Measurements from ENCODE around the gene GIPC3.

Gene GIPC3

GRCh38 chr19:3595521-3596061 is 10.3 kb downstream of the GIPC3 start:
- no peak overlapping the region for H3K27ac ChIP-seq (ENCODE audit: poor library complexity, severe bottlenecking)
- no peaks in the 10 kb centered on the region for H3K4me1 ChIP-seq (ENCODE audit: insufficient read depth, poor library complexity, severe bottlenecking)
- TF ChIP-seq CTCF (IDR thresholded peaks at IDR 0.05; ENCODE audit: poor library complexity, severe bottlenecking), result no peak
- no peaks in the 10 kb centered on the region for H3K36me3 ChIP-seq (ENCODE audit: low read depth)
- ATAC-seq (ENCODE audit: low read depth), result no peak
- no peaks in the 10 kb centered on the region for H3K9me3 ChIP-seq (ENCODE audit: severe bottlenecking)
- H3K4me3 ChIP-seq (ENCODE audit: severe bottlenecking), result no peak overlapping the region
- no peaks in the 10 kb centered on the region for H3K27me3 ChIP-seq (ENCODE audit: insufficient read depth, poor library complexity, severe bottlenecking)
- DNase-seq (ENCODE audit: low spot score), result no peak

GRCh38 chr19:3599776-3600187 is 14.5 kb downstream of the GIPC3 start:
- no peaks in the 10 kb centered on the region for H3K36me3 ChIP-seq (ENCODE audit: low read depth)
- ATAC-seq (ENCODE audit: low read depth) (no peak), DNase-seq (ENCODE audit: low spot score) (no peak)
- H3K27ac ChIP-seq (ENCODE audit: poor library complexity, severe bottlenecking), result no peak overlapping the region
- no peaks in the 10 kb centered on the region for H3K4me1 ChIP-seq (ENCODE audit: insufficient read depth, poor library complexity, severe bottlenecking)
- no peaks in the 10 kb centered on the region for H3K9me3 ChIP-seq (ENCODE audit: severe bottlenecking)
- H3K4me3 ChIP-seq (ENCODE audit: severe bottlenecking), result no peak overlapping the region
- H3K27me3 ChIP-seq (ENCODE audit: insufficient read depth, poor library complexity, severe bottlenecking), result no peaks in the 10 kb centered on the region
- no peak for TF ChIP-seq CTCF (IDR thresholded peaks at IDR 0.05; ENCODE audit: poor library complexity, severe bottlenecking)

- no peaks in the 10 kb centered on the region for H3K9me3 ChIP-seq (ENCODE audit: severe bottlenecking)
- DNase-seq (ENCODE audit: low spot score), result no peak
- H3K4me3 ChIP-seq (ENCODE audit: severe bottlenecking), result no peak overlapping the region
- no peak for ATAC-seq (ENCODE audit: low read depth)
- H3K4me1 ChIP-seq (ENCODE audit: insufficient read depth, poor library complexity, severe bottlenecking), result no peaks in the 10 kb centered on the region
- H3K27me3 ChIP-seq (ENCODE audit: insufficient read depth, poor library complexity, severe bottlenecking), result no peaks in the 10 kb centered on the region
- no peak for TF ChIP-seq CTCF (IDR thresholded peaks at IDR 0.05; ENCODE audit: poor library complexity, severe bottlenecking)
- H3K36me3 ChIP-seq (ENCODE audit: low read depth), result no peaks in the 10 kb centered on the region
- H3K27ac ChIP-seq (ENCODE audit: poor library complexity, severe bottlenecking), result no peak overlapping the region
Measured at GRCh38 chr19:3601021-3601420, 15.7 kb downstream of the GIPC3 start.

GRCh38 chr19:3603121-3603811 is 18.0 kb downstream of the GIPC3 start:
- H3K4me3 ChIP-seq (ENCODE audit: severe bottlenecking), result no peak overlapping the region

More at GRCh38 chr19:3603121-3603811, 18.0 kb downstream of the GIPC3 start:
- Histone ChIP-seq H3K27ac (ENCODE audit: poor library complexity, severe bottlenecking) (no peak overlapping the region), H3K27me3 (ENCODE audit: insufficient read depth, poor library complexity, severe bottlenecking) (no peaks in the 10 kb centered on the region), H3K36me3 (ENCODE audit: low read depth) (no peaks in the 10 kb centered on the region), H3K9me3 (ENCODE audit: severe bottlenecking) (no peaks in the 10 kb centered on the region), H3K4me1 (ENCODE audit: insufficient read depth, poor library complexity, severe bottlenecking) (no peaks in the 10 kb centered on the region)
- TF ChIP-seq CTCF (IDR thresholded peaks at IDR 0.05; ENCODE audit: poor library complexity, severe bottlenecking), result no peak
- ATAC-seq (ENCODE audit: low read depth) (no peak), DNase-seq (ENCODE audit: low spot score) (no peak)
